ENCODE data around the gene SNCB. TPM values are rescaled to one million over a fixed set of nuclear protein-coding genes. Genes with fewer than 3 reads are reported as not detected.

SNCB gene
- total and polyA plus RNA-seq, 2 of the 13 experiments (the other 11 are each of a cell fraction or from before 2014, with no cell fraction given), result not detected

DNA sequence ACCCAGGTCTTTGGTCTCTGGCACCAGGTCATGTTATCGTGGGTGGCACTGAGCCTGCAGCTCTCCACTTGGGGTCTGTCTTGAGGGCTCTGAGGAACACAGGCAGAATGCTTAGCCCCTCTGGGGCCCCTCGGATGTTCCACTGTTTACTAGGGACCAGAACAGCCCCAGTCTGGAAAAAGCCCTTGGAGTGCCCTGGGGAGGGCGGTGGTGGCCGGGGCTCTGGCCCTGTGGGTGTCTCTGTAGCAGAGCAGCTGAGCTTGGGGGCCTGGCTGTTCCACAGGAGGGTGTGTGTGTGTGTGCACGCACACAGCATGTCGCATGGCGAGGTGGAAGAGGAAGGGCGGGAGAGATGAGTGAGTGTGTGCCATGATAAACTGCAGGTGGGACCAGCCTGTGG, 35.8 kb downstream of the SNCB start:
- peaks cover 0 to 13% of the 10 kb centered on the region in 2 experiments; a peak in 1 of 5 replicates for H3K36me3 ChIP-seq (replicated peaks in 1 of 2; ENCODE audit: control insufficient read depth in 1 of 2, insufficient read depth in 2 of 2, low read length in 2 of 2)
- no peak for ATAC-seq
- no peaks in the 10 kb centered on the region; a peak in 1 of 5 replicates for H3K27me3 ChIP-seq (ENCODE audit: control insufficient read depth in 1 of 2, insufficient read depth in 2 of 2, low read length in 2 of 2)
- BruUV-seq (replicated peaks), result no TSS peak
- in situ Hi-C loops (cut with HindIII; ENCODE audit: extremely low pct_ligation_motif_present, low pct_unique_long_range_greater_than_20kb), result loop anchor here (25.0 kb wide), 1 partner anchor 857 kb away; no protein-coding TSS in a partner anchor
- no peaks in the 10 kb centered on the region; the same call in 1 of the 2 replicates for H3K9me3 ChIP-seq (ENCODE audit: low read length)
- H3K4me3 ChIP-seq (replicated peaks in 1 of 3; ENCODE audit: insufficient read depth in 1 of 3, low read depth in 2 of 3, low read length in 3 of 3), result no peak overlapping the region
- POLR2A ChIA-PET, result no interaction called here
- WGBS (ENCODE audit: low lambda C conversion rate), result 96% methylated on average over 8 of the region's 8 CpGs
- no peak overlapping the region for H3K4me2 ChIP-seq (ENCODE audit: low read depth, low read length)
- DNase-seq (ENCODE audit: low spot score), result no peak
- H3K79me2 ChIP-seq (ENCODE audit: insufficient read depth, low read length), result no peaks in the 10 kb centered on the region
- no peaks in the 10 kb centered on the region for H3K4me1 ChIP-seq (ENCODE audit: insufficient read depth, low read length)
- no peak overlapping the region for H2AFZ ChIP-seq (ENCODE audit: low read length)
- CTCF ChIA-PET (ENCODE audit: low intra/inter-chr PET ratio, low total read pairs), result no interaction called here
- FAIRE-seq, result no peak
- no peaks in the 10 kb centered on the region for H4K20me1 ChIP-seq (ENCODE audit: insufficient read depth, low read length)
- no peak overlapping the region for H3K9ac ChIP-seq (ENCODE audit: insufficient read depth, low read depth, low read length)
- intact Hi-C loops (cut with micrococcal nuclease; ENCODE audit: unreplicated experiment), result no loop called here
- H3K27ac ChIP-seq (ENCODE audit: extremely low read length, insufficient read depth, low read length), result no peak overlapping the region
- TF ChIP-seq KAT7 (CRISPR knock-in tag; IDR thresholded peaks at IDR 0.05; ENCODE audit: borderline replicate concordance) (no peak), ZKSCAN8 (CRISPR knock-in tag; IDR thresholded peaks at IDR 0.05; ENCODE audit: borderline replicate concordance) (no peak), HDAC1 (CRISPR knock-in tag; IDR thresholded peaks at IDR 0.05) (no peak), NCOA2 (CRISPR knock-in tag; IDR thresholded peaks at IDR 0.05) (no peak), GATA4 (IDR thresholded peaks at IDR 0.05; ENCODE audit: borderline replicate concordance, low read depth) (no peak), MTF2 (CRISPR knock-in tag; IDR thresholded peaks at IDR 0.05; ENCODE audit: borderline replicate concordance) (no peak), NONO (IDR thresholded peaks at IDR 0.05) (no peak), NONO (CRISPR knock-in tag; conservative IDR thresholded peaks at IDR 0.05) (no peak), PTBP1 (IDR thresholded peaks at IDR 0.05; ENCODE audit: low read depth, low read length, poor library complexity, severe bottlenecking) (no peak), PHF21A (CRISPR knock-in tag; IDR thresholded peaks at IDR 0.05) (no peak), ZFAT (CRISPR knock-in tag; conservative IDR thresholded peaks at IDR 0.05) (no peak), ZNF577 (CRISPR knock-in tag; IDR thresholded peaks at IDR 0.05; ENCODE audit: borderline replicate concordance, low read depth) (no peak), MYNN (CRISPR knock-in tag; IDR thresholded peaks at IDR 0.05; ENCODE audit: low read depth) (no peak), TARDBP (CRISPR knock-in tag; IDR thresholded peaks at IDR 0.05) (no peak), TCF7L2 (IDR thresholded peaks at IDR 0.05; ENCODE audit: low read depth, low read length) (no peak)
- TF ChIP-seq, protein P1, sequence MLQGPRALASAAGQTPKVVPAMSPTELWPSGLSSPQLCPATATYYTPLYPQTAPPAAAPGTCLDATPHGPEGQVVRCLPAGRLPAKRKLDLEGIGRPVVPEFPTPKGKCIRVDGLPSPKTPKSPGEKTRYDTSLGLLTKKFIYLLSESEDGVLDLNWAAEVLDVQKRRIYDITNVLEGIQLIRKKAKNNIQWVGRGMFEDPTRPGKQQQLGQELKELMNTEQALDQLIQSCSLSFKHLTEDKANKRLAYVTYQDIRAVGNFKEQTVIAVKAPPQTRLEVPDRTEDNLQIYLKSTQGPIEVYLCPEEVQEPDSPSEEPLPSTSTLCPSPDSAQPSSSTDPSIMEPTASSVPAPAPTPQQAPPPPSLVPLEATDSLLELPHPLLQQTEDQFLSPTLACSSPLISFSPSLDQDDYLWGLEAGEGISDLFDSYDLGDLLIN (CRISPR knock-in tag; IDR thresholded peaks at IDR 0.05; ENCODE audit: borderline replicate concordance), result no peak
- TF ChIP-seq, protein P2, sequence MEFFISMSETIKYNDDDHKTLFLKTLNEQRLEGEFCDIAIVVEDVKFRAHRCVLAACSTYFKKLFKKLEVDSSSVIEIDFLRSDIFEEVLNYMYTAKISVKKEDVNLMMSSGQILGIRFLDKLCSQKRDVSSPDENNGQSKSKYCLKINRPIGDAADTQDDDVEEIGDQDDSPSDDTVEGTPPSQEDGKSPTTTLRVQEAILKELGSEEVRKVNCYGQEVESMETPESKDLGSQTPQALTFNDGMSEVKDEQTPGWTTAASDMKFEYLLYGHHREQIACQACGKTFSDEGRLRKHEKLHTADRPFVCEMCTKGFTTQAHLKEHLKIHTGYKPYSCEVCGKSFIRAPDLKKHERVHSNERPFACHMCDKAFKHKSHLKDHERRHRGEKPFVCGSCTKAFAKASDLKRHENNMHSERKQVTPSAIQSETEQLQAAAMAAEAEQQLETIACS (CRISPR knock-in tag; IDR thresholded peaks at IDR 0.05), result no peak
- TF ChIP-seq, protein P3, sequence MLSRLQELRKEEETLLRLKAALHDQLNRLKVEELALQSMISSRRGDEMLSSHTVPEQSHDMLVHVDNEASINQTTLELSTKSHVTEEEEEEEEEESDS (CRISPR knock-in tag; IDR thresholded peaks at IDR 0.05; ENCODE audit: borderline replicate concordance), result no peak
- TF ChIP-seq, protein P4, sequence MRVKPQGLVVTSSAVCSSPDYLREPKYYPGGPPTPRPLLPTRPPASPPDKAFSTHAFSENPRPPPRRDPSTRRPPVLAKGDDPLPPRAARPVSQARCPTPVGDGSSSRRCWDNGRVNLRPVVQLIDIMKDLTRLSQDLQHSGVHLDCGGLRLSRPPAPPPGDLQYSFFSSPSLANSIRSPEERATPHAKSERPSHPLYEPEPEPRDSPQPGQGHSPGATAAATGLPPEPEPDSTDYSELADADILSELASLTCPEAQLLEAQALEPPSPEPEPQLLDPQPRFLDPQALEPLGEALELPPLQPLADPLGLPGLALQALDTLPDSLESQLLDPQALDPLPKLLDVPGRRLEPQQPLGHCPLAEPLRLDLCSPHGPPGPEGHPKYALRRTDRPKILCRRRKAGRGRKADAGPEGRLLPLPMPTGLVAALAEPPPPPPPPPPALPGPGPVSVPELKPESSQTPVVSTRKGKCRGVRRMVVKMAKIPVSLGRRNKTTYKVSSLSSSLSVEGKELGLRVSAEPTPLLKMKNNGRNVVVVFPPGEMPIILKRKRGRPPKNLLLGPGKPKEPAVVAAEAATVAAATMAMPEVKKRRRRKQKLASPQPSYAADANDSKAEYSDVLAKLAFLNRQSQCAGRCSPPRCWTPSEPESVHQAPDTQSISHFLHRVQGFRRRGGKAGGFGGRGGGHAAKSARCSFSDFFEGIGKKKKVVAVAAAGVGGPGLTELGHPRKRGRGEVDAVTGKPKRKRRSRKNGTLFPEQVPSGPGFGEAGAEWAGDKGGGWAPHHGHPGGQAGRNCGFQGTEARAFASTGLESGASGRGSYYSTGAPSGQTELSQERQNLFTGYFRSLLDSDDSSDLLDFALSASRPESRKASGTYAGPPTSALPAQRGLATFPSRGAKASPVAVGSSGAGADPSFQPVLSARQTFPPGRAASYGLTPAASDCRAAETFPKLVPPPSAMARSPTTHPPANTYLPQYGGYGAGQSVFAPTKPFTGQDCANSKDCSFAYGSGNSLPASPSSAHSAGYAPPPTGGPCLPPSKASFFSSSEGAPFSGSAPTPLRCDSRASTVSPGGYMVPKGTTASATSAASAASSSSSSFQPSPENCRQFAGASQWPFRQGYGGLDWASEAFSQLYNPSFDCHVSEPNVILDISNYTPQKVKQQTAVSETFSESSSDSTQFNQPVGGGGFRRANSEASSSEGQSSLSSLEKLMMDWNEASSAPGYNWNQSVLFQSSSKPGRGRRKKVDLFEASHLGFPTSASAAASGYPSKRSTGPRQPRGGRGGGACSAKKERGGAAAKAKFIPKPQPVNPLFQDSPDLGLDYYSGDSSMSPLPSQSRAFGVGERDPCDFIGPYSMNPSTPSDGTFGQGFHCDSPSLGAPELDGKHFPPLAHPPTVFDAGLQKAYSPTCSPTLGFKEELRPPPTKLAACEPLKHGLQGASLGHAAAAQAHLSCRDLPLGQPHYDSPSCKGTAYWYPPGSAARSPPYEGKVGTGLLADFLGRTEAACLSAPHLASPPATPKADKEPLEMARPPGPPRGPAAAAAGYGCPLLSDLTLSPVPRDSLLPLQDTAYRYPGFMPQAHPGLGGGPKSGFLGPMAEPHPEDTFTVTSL (CRISPR knock-in tag; IDR thresholded peaks at IDR 0.05; ENCODE audit: borderline replicate concordance), result no peak
